GM23248 (cell line): ENCODE results near the gene SLC25A22. TPM values are rescaled to one million over a fixed set of nuclear protein-coding genes. Genes with fewer than 3 reads are reported as not detected.

Experiments used
- DNase-seq: peaks from one replicate; pipeline ENCODE4 v3.0.0-alpha.2; 2015
- H2AFZ ChIP-seq: fragments of 200-600 bp; sonication (generic); 2 replicates; pipeline ENCODE4 v1.6.1; 2016; ENCODE audit warnings: antibody characterized with exemption
- H3F3A ChIP-seq: fragments of 200-600 bp; sonication (generic); 2 replicates; pipeline ENCODE4 v1.6.1; 2016; ENCODE audit warnings: mild to moderate bottlenecking, antibody characterized with exemption, mixed run types; ENCODE audit not compliant: insufficient read depth
- H3K27ac ChIP-seq: fragments of 200-600 bp; sonication (generic); 2 replicates; pipeline ENCODE4 v1.5.1; 2016; ENCODE audit warnings: mild to moderate bottlenecking
- H3K27me3 ChIP-seq: fragments of 200-600 bp; sonication (generic); replicated peaks from 2 replicates; pipeline ENCODE4 v1.6.1; 2016; ENCODE audit warnings: mild to moderate bottlenecking; ENCODE audit not compliant: insufficient read depth
- H3K36me3 ChIP-seq: fragments of 200-600 bp; sonication (generic); 2 replicates; pipeline ENCODE4 v1.6.1; 2016; ENCODE audit warnings: low read depth, mild to moderate bottlenecking
- H3K4me1 ChIP-seq: fragments of 200-600 bp; sonication (generic); 2 replicates; pipeline ENCODE4 v1.6.1; 2016; ENCODE audit warnings: mild to moderate bottlenecking; ENCODE audit not compliant: insufficient read depth
- H3K4me2 ChIP-seq: fragments of 200-600 bp; sonication (generic); one replicate; pipeline ENCODE4 v1.6.1; 2016; ENCODE audit warnings: mild to moderate bottlenecking; ENCODE audit not compliant: unreplicated experiment
- H3K4me3 ChIP-seq: fragments of 200-600 bp; sonication (generic); 2 replicates; pipeline ENCODE4 v1.5.1; 2016; ENCODE audit warnings: mild to moderate bottlenecking
- H3K79me2 ChIP-seq: fragments of 200-600 bp; sonication (generic); 2 replicates; pipeline ENCODE4 v1.6.1; 2016; ENCODE audit warnings: mild to moderate bottlenecking; ENCODE audit not compliant: insufficient read depth
- H3K9ac ChIP-seq: fragments of 200-600 bp; sonication (generic); 2 replicates; pipeline ENCODE4 v1.6.1; 2016; ENCODE audit warnings: mild to moderate bottlenecking
- H3K9me2 ChIP-seq: fragments of 200-600 bp; sonication (generic); 2 replicates; pipeline ENCODE4 v1.6.1; 2016; ENCODE audit warnings: mixed run types, mild to moderate bottlenecking, moderate library complexity; ENCODE audit not compliant: insufficient read depth
- H3K9me3 ChIP-seq: fragments of 200-600 bp; sonication (generic); one replicate; pipeline ENCODE4 v1.6.1; 2017; ENCODE audit warnings: low read depth
- H4K20me1 ChIP-seq: fragments of 200-600 bp; sonication (generic); 2 replicates; pipeline ENCODE4 v1.6.0; 2016; ENCODE audit not compliant: insufficient read depth
- EZH2 ChIP-seq: fragments of 200-600 bp; sonication (generic); IDR thresholded peaks from 2 replicates; pipeline ENCODE4 v1.6.1; 2018; ENCODE audit warnings: antibody characterized with exemption, mild to moderate bottlenecking; ENCODE audit not compliant: insufficient read depth, poor library complexity, severe bottlenecking
- EZH2phosphoT487 ChIP-seq: fragments of 200-600 bp; sonication (generic); IDR thresholded peaks from 2 replicates; pipeline ENCODE4 v1.6.1; 2018; ENCODE audit warnings: antibody characterized with exemption, moderate library complexity, mild to moderate bottlenecking, low read depth; ENCODE audit not compliant: insufficient read depth
- WGBS, 2 experiments: methylation state at CpG; one replicate each; pipeline ENCODE4 v1.1.6; 2015 to 2017; ENCODE audit warnings: low lambda C conversion rate in 2 of 2, low coverage in 1 of 2; ENCODE audit errors: missing lambda C conversion rate in 2 of 2; 5-methylcytosine and 5-hydroxymethylcytosine counted together
- in situ Hi-C: fragments of 300-500 bp; cut with MboI; formaldehyde crosslinking; loops from 2 replicates; pipeline ENCODE4 v1.15.0; 2020
- polyA plus RNA-seq: library from polyadenylated mRNA; unstranded; fragments of >200 nt; fragmentation: Nextera tagmentation; extraction: Ambion mirVana; gene quantifications from 2 replicates; pipeline ENCODE4 v1.2.1, GENCODE V29; 2016
- total RNA-seq: library from RNA; depleted of rRNA; stranded (reverse); fragments of >200 nt; shearing (Covaris generic); gene quantifications from 2 replicates; pipeline ENCODE4 v1.2.3, GENCODE V29; 2014

Gene SLC25A22
- total and polyA plus RNA-seq, 2 experiments from 2014 or later = 10.5 to 19.4 TPM

DNA sequence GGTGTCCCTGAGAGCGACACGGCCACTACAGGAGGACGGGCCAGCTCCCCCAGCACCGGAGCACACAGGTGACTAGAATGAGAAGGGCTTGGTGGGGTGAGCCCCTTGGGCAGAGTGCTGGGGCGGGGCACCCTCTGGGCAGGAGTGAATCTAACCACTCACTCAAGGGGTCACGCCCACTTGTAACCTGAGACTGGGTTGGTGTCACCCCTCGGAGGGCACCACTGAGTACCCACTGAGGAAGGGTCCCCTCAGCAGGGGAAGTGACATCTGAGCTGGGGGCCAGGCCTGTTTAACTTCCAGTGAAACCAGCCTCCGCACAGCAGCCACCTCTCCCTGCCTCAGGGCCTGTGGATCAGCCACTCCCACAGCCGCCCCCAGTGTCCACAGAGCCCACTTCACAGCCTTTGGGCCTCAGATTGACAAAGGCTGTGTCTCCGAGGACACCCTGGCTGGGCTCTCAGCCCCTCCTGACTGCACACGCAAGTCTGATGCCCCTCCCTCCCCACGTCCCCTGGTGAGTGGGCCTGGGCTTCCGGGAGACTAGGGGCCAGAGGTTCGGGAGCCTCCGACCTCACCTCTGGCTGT lies 26.4 kb downstream of the SLC25A22 start:
- Histone ChIP-seq H3K79me2 (peaks cover 67% of the 10 kb centered on the region), H3K27me3 (no peaks in the 10 kb centered on the region), H3K9me3 (no peaks in the 10 kb centered on the region), H3K4me3 (no peak overlapping the region), H3F3A (peaks cover 13% of the 10 kb centered on the region), H3K9me2 (no peaks in the 10 kb centered on the region), H3K4me2 (no peak overlapping the region), H3K4me1 (peaks cover 10% of the 10 kb centered on the region), H4K20me1 (no peaks in the 10 kb centered on the region), H2AFZ (no peak overlapping the region), H3K36me3 (peaks cover 11% of the 10 kb centered on the region; the same call in 1 of the 2 replicates), H3K27ac (no peak overlapping the region), H3K9ac (no peak overlapping the region)
- in situ Hi-C loops = no loop called here
- 92 to 97% methylated on average over 13 to 14 of the region's 15 CpGs for WGBS, 2 experiments
- no peak for DNase-seq
- TF ChIP-seq EZH2 (no peak), EZH2phosphoT487 (no peak)

DNA sequence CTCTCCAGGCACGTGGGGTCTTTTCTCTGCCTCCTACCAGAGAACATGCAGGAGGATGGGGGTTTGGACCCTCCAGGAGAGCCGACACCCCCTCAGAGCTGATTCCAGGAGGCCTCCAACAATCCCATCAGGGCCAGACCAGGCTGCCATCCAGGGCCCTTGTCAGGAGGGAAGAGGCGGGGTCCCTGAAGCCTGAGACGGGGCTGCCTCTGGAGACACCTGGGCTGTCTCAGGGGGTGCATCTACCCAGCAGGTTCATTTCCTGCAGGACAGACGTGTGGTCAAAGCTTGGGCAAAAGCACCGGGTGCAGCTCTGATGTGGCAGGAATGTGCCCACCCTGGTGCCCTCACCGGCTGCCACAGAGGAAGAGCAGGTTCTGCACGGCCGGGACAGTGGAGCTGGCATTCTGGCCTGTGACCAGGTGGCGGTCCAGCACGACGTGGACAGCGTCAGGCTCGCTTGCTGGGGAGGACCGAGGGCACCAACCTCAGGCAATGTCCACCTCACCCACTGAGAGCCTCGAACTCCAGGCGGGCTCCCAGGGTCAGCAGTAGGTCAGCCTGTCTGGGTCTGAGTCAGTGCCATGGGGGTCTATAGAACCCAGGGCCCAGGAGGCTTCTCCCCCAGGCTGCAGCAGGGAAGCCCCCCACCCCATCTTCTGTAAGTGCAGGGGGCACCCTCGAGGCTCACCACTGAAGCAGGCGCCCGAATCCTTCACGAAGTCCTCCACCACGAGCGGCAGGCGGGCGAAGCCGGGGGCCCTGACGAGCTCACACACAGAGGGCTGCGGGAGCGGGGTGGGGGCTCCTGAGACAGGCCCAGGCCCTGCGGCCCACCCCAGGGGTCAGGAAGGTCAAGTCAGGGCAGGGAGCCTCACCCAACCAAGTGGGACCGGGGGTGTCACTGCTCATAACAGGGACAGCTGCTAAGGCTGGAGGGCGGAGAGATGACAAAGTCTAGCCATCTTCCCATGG lies 27.2 kb downstream of the SLC25A22 start:
- no peaks in the 10 kb centered on the region for H3K27me3 ChIP-seq
- H3K27ac ChIP-seq = no peak overlapping the region
- in situ Hi-C loops = no loop called here
- H3K4me1 ChIP-seq = peaks cover 10% of the 10 kb centered on the region
- H3K9me3 ChIP-seq = no peaks in the 10 kb centered on the region
- H3K9ac ChIP-seq = no peak overlapping the region
- H2AFZ ChIP-seq = no peak overlapping the region
- WGBS, 2 experiments = 91 to 92% methylated on average over 27 to 32 of the region's 32 CpGs
- H4K20me1 ChIP-seq = no peaks in the 10 kb centered on the region
- DNase-seq = no peak
- H3K9me2 ChIP-seq = no peaks in the 10 kb centered on the region
- H3K36me3 ChIP-seq = peaks cover 18% of the 10 kb centered on the region; the same call in 1 of the 2 replicates
- peaks cover 59% of the 10 kb centered on the region for H3K79me2 ChIP-seq
- no peak overlapping the region for H3K4me3 ChIP-seq
- no peak for TF ChIP-seq EZH2
- TF ChIP-seq EZH2phosphoT487 = no peak
- H3K4me2 ChIP-seq = no peak overlapping the region
- peaks cover 20% of the 10 kb centered on the region for H3F3A ChIP-seq

DNA sequence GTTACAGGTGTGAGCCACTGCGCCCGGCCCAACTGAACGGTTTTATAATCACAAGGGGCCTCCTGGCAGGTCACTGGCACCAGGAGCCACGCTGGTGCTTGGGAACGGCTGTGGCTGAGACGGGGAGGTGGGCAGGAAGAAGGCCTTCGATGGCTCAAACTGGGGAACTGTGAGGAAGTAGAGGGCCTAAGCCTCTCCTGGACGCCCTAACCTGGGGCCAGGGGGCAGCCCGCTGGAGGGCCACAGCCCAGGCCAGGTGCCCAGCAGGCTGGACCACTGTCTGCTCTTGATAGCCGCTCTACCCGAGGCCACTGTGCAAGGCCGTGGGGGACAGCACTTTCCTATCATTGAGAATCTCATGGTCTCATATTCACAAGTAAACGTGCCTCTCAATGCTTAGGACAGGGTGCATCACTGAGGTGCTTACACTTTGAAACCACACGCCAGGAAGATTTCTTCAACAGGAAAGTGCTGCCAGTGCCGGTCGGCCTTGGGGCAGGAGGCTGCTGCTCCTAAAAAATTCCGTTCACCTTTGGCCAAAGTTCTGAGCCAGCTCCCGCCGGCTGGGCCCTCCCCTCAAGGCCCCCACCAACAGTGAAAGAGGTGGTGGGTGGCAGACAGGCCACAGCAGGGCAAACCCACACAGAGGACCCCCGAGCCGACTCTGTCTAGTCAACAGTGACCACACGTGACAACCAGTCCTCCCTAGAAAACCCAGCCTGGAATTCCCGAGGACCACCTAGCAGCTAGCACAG lies 28.0 kb downstream of the SLC25A22 start:
- H3K4me3 ChIP-seq = no peak overlapping the region
- 88 to 90% methylated on average over 23 of the region's 23 CpGs for WGBS, 2 experiments
- no peak overlapping the region for H3K27ac ChIP-seq
- no peak overlapping the region for H2AFZ ChIP-seq
- H3K9me2 ChIP-seq = no peaks in the 10 kb centered on the region
- in situ Hi-C loops = no loop called here
- no peak overlapping the region for H3K9ac ChIP-seq
- H3F3A ChIP-seq = peaks cover 24% of the 10 kb centered on the region
- H3K79me2 ChIP-seq = peaks cover 51% of the 10 kb centered on the region
- H3K4me2 ChIP-seq = no peak overlapping the region
- TF ChIP-seq EZH2 = no peak
- TF ChIP-seq EZH2phosphoT487 = no peak
- H3K9me3 ChIP-seq = no peaks in the 10 kb centered on the region
- peaks cover 3% of the 10 kb centered on the region for H3K4me1 ChIP-seq
- DNase-seq = no peak
- peaks cover 25% of the 10 kb centered on the region; the same call in 1 of the 2 replicates for H3K36me3 ChIP-seq
- no peaks in the 10 kb centered on the region for H3K27me3 ChIP-seq
- H4K20me1 ChIP-seq = no peaks in the 10 kb centered on the region; the same call in 1 of the 2 replicates

DNA sequence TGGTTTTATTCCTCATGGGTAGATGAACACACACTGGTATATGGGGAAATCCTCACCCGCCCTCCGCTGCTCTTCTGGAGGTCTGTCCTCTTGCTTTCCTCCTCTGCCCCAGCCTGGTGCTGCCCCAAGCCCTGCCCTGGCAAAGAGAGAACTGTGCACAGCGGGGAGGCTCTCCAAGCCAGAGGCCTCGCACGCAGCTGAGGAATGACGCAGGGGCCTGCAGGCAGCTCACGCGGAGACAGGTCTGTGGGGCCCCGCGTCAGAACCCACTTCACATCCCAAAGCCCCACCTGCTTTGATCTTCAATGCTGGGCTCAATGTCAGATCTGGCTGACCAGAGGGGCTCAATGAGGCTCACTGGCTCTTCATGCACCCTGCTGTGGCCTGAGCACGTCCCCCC lies 30.8 kb downstream of the SLC25A22 start:
- Histone ChIP-seq H3K79me2 (peaks cover 23% of the 10 kb centered on the region), H4K20me1 (no peaks in the 10 kb centered on the region; the same call in 1 of the 2 replicates), H3K9me3 (no peaks in the 10 kb centered on the region), H3K9ac (no peak overlapping the region), H2AFZ (no peak overlapping the region), H3K27ac (no peak overlapping the region), H3F3A (peaks cover 41% of the 10 kb centered on the region), H3K36me3 (peaks cover 32% of the 10 kb centered on the region), H3K4me3 (no peak overlapping the region), H3K27me3 (no peaks in the 10 kb centered on the region), H3K9me2 (no peaks in the 10 kb centered on the region), H3K4me2 (no peak overlapping the region), H3K4me1 (peaks cover 4% of the 10 kb centered on the region)
- WGBS, 2 experiments = 91 to 92% methylated on average over 11 of the region's 11 CpGs
- in situ Hi-C loops = no loop called here
- no peak for DNase-seq
- TF ChIP-seq EZH2 = no peak
- no peak for TF ChIP-seq EZH2phosphoT487
